Measurements from ENCODE around the gene LRGUK.
"Not testable (repeated sequence)": the region's sequence is repeated elsewhere in the genome, so short reads cannot be mapped to it uniquely, and the experiment has no call there.

Gene LRGUK

GRCh38 chr7:134186027-134186426, 58.9 kb downstream of the LRGUK start:
- no peak for DNase-seq (ENCODE audit: low spot score)

GRCh38 chr7:134186801-134187200, 59.7 kb downstream of the LRGUK start:
- DNase-seq (ENCODE audit: low spot score) = no peak

GRCh38 chr7:134187893-134188292, 60.8 kb downstream of the LRGUK start:
- DNase-seq (ENCODE audit: low spot score) = no peak

GRCh38 chr7:134188311-134188710, 61.2 kb downstream of the LRGUK start:
- no peak for DNase-seq (ENCODE audit: low spot score)

- no peak for DNase-seq (ENCODE audit: low spot score)
These were observed 62.4 kb downstream of the LRGUK start for GRCh38 chr7:134189559-134189958.

- DNase-seq (ENCODE audit: low spot score) = no peak
These were observed 64.7 kb downstream of the LRGUK start for GRCh38 chr7:134191876-134192275.

GRCh38 chr7:134193240-134193639, 66.1 kb downstream of the LRGUK start:
- no peak for DNase-seq (ENCODE audit: low spot score)

- no peak for DNase-seq (ENCODE audit: low spot score)
These were observed 68.1 kb downstream of the LRGUK start for GRCh38 chr7:134195252-134195651.

GRCh38 chr7:134196439-134196838, 69.3 kb downstream of the LRGUK start:
- no peak for DNase-seq (ENCODE audit: low spot score)

- no peak for DNase-seq (ENCODE audit: low spot score)
These were observed 70.2 kb downstream of the LRGUK start for GRCh38 chr7:134197345-134197744.

- DNase-seq (ENCODE audit: low spot score) = no peak
These were observed 73.8 kb downstream of the LRGUK start for GRCh38 chr7:134200970-134201369.

- DNase-seq (ENCODE audit: low spot score) = no peak
These were observed 74.6 kb downstream of the LRGUK start for GRCh38 chr7:134201569-134202261.

- no peak for DNase-seq (ENCODE audit: low spot score)
These were observed 76.2 kb downstream of the LRGUK start for GRCh38 chr7:134203186-134203889.

- no peak for DNase-seq (ENCODE audit: low spot score)
These were observed 82.3 kb downstream of the LRGUK start for GRCh38 chr7:134209322-134210015.

GRCh38 chr7:134210227-134210626, 83.1 kb downstream of the LRGUK start:
- no peak for DNase-seq (ENCODE audit: low spot score)

- no peak for DNase-seq (ENCODE audit: low spot score)
These were observed 84.0 kb downstream of the LRGUK start for GRCh38 chr7:134210976-134211663.

- no peak for DNase-seq (ENCODE audit: low spot score)
These were observed 84.7 kb downstream of the LRGUK start for GRCh38 chr7:134211817-134212216.

- DNase-seq (ENCODE audit: low spot score) = no peak
These were observed 85.7 kb downstream of the LRGUK start for GRCh38 chr7:134212576-134213546.

GRCh38 chr7:134220236-134220635, 93.1 kb downstream of the LRGUK start:
- no peak for DNase-seq (ENCODE audit: low spot score)

- not testable (repeated sequence) for DNase-seq (ENCODE audit: low spot score)
These were observed 104.2 kb downstream of the LRGUK start for GRCh38 chr7:134231296-134231695.

- DNase-seq (ENCODE audit: low spot score) = no peak
These were observed 107.1 kb downstream of the LRGUK start for GRCh38 chr7:134234216-134234615.

All from left forelimb (tissue), 1 donor.